ENCODE data around the gene HAL.

- no peak for TF ChIP-seq POLR2A (IDR thresholded peaks at IDR 0.05; ENCODE audit: low read depth, low read length)
- no peak for TF ChIP-seq MAFK (IDR thresholded peaks at IDR 0.05; ENCODE audit: low read depth, low read length)
- TF ChIP-seq CTCF (conservative IDR thresholded peaks at IDR 0.05; ENCODE audit: low read depth, low read length) = no peak
- TF ChIP-seq, protein P1, sequence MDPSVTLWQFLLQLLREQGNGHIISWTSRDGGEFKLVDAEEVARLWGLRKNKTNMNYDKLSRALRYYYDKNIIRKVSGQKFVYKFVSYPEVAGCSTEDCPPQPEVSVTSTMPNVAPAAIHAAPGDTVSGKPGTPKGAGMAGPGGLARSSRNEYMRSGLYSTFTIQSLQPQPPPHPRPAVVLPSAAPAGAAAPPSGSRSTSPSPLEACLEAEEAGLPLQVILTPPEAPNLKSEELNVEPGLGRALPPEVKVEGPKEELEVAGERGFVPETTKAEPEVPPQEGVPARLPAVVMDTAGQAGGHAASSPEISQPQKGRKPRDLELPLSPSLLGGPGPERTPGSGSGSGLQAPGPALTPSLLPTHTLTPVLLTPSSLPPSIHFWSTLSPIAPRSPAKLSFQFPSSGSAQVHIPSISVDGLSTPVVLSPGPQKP (IDR thresholded peaks at IDR 0.05; ENCODE audit: borderline replicate concordance, low read depth, low read length) = no peak
- no peak for TF ChIP-seq CEBPB (IDR thresholded peaks at IDR 0.05; ENCODE audit: low read depth, low read length)
- TF ChIP-seq BHLHE40 (IDR thresholded peaks at IDR 0.05; ENCODE audit: low read depth, low read length) = no peak
- no peak for TF ChIP-seq SMC3 (IDR thresholded peaks at IDR 0.05; ENCODE audit: low read depth, low read length)
- no peak for TF ChIP-seq RAD21 (IDR thresholded peaks at IDR 0.05; ENCODE audit: low read length)
- no peak for TF ChIP-seq MAZ (IDR thresholded peaks at IDR 0.05; ENCODE audit: borderline replicate concordance, low read depth, low read length)
- TF ChIP-seq USF2 (IDR thresholded peaks at IDR 0.05; ENCODE audit: low read depth, low read length) = no peak
- TF ChIP-seq RFX5 (IDR thresholded peaks at IDR 0.05; ENCODE audit: low read depth, low read length) = no peak
Measured at GRCh38 chr12:96020314-96021003, 24.3 kb upstream of the HAL start.
